ENCODE data around the gene RRBP1.

GRCh38 chr20:17584689-17585088 lies 97.4 kb downstream of the RRBP1 start:
- TF ChIP-seq JUN (IDR thresholded peaks at IDR 0.05; ENCODE audit: borderline replicate concordance, insufficient read depth, insufficient read length, low read depth): no peak
- TF ChIP-seq CTCF (IDR thresholded peaks at IDR 0.05; ENCODE audit: extremely low read depth in 1 of 2, insufficient read depth in 1 of 2, low read depth in 1 of 2, low read length in 2 of 2): no peak
